Mesenchymal stem cell (in vitro differentiated cells and primary cell): Measurements from ENCODE around the gene CAMK2D.
A peak's percentile ranks its signal among the peaks of the same experiment; 100 is the strongest.

Source experiments
- DNase-seq: peaks from one replicate; pipeline ENCODE4 v3.0.0-alpha.2; 2013
- H2AFZ ChIP-seq: one replicate; pipeline ENCODE4 v1.6.1; 2013; ENCODE audit warnings: low read depth, mild to moderate bottlenecking, control low read depth, inconsistent platforms, low read length, moderate library complexity
- H2AK5ac ChIP-seq: 2 replicates; pipeline ENCODE4 v1.6.1; 2013; ENCODE audit warnings: low read length, moderate library complexity, mild to moderate bottlenecking, inconsistent platforms; ENCODE audit not compliant: severe bottlenecking
- H2BK120ac ChIP-seq: one replicate; pipeline ENCODE4 v1.6.1; 2013; ENCODE audit warnings: low read depth, mild to moderate bottlenecking, inconsistent platforms, low read length, moderate library complexity
- H2BK12ac ChIP-seq, 2 experiments: one replicate each; pipeline ENCODE4 v1.6.1; 2013; ENCODE audit warnings: inconsistent platforms in 2 of 2, low read length in 2 of 2, mild to moderate bottlenecking in 2 of 2, moderate library complexity in 2 of 2, control low read depth in 1 of 2
- H2BK15ac ChIP-seq: one replicate; pipeline ENCODE4 v1.6.1; 2013; ENCODE audit warnings: mild to moderate bottlenecking, low read depth, inconsistent platforms; ENCODE audit not compliant: poor library complexity, severe bottlenecking
- H2BK5ac ChIP-seq: 2 replicates; pipeline ENCODE4 v1.6.1; 2013; ENCODE audit warnings: low read depth, mild to moderate bottlenecking, low read length, control low read depth, inconsistent platforms; ENCODE audit not compliant: poor library complexity, severe bottlenecking
- H3K14ac ChIP-seq, 2 experiments: one replicate each; pipeline ENCODE4 v1.6.1; 2013; ENCODE audit warnings: inconsistent platforms in 2 of 2, low read length in 2 of 2, control low read depth in 1 of 2, mild to moderate bottlenecking in 1 of 2, moderate library complexity in 1 of 2
- H3K18ac ChIP-seq, 2 experiments: one replicate each; pipeline ENCODE4 v1.6.1; 2013; ENCODE audit warnings: inconsistent platforms in 2 of 2, low read length in 2 of 2, control low read depth in 1 of 2, low read depth in 1 of 2, mild to moderate bottlenecking in 1 of 2
- H3K23ac ChIP-seq, 2 experiments: one replicate each; pipeline ENCODE4 v1.6.1; 2013; ENCODE audit warnings: inconsistent platforms in 2 of 2, low read length in 2 of 2, mild to moderate bottlenecking in 2 of 2, moderate library complexity in 2 of 2, control low read depth in 1 of 2
- H3K27ac ChIP-seq: 2 replicates; pipeline ENCODE4 v1.5.1; 2013; ENCODE audit warnings: mild to moderate bottlenecking, moderate library complexity, low read length, control low read depth, inconsistent platforms; ENCODE audit not compliant: poor library complexity, severe bottlenecking
- H3K27me3 ChIP-seq, 2 experiments: 2 replicates each; pipeline versions ENCODE4 v1.6.1 to v1.7.0; 2013; ENCODE audit warnings: low read length in 2 of 2, mild to moderate bottlenecking in 2 of 2, moderate library complexity in 2 of 2, control low read depth in 1 of 2, inconsistent platforms in 1 of 2; ENCODE audit not compliant: control insufficient read depth in 1 of 2, insufficient read depth in 1 of 2
- H3K36me3 ChIP-seq, 2 experiments: 2 replicates each; pipeline versions ENCODE4 v1.6.1 to v1.7.0; 2013; ENCODE audit warnings: low read length in 2 of 2, control low read depth in 1 of 2, inconsistent platforms in 1 of 2, low read depth in 1 of 2, mild to moderate bottlenecking in 1 of 2; ENCODE audit not compliant: insufficient read depth in 2 of 2, control insufficient read depth in 1 of 2
- H3K4ac ChIP-seq, 2 experiments: one replicate each; pipeline ENCODE4 v1.6.1; 2013; ENCODE audit warnings: inconsistent platforms in 2 of 2, low read length in 2 of 2, mild to moderate bottlenecking in 2 of 2, moderate library complexity in 2 of 2, control low read depth in 1 of 2, low read depth in 1 of 2
- H3K4me1 ChIP-seq: 2 replicates; pipeline ENCODE4 v1.6.1; 2013; ENCODE audit warnings: low read depth, low read length, control low read depth; ENCODE audit not compliant: control insufficient read depth, insufficient read depth
- H3K4me2 ChIP-seq: 2 replicates; pipeline ENCODE4 v1.6.1; 2013; ENCODE audit warnings: low read length, mild to moderate bottlenecking, inconsistent platforms; ENCODE audit not compliant: poor library complexity, severe bottlenecking
- H3K4me3 ChIP-seq, 2 experiments: 2 replicates each; pipeline versions ENCODE4 v1.5.1 to v1.7.0; 2013; ENCODE audit warnings: low read length in 2 of 2, mild to moderate bottlenecking in 2 of 2, control low read depth in 1 of 2, low read depth in 1 of 2; ENCODE audit not compliant: insufficient read depth in 1 of 2
- H3K79me1 ChIP-seq: replicated peaks from 2 replicates; pipeline ENCODE4 v1.6.1; 2013; ENCODE audit warnings: mild to moderate bottlenecking, control low read depth, low read length, inconsistent platforms; ENCODE audit not compliant: poor library complexity, severe bottlenecking
- H3K9ac ChIP-seq: 2 replicates; pipeline ENCODE4 v1.7.0; 2013; ENCODE audit warnings: mild to moderate bottlenecking, low read length, moderate library complexity
- H3K9me3 ChIP-seq: 2 replicates; pipeline ENCODE4 v1.7.0; 2013; ENCODE audit warnings: mild to moderate bottlenecking, low read length; ENCODE audit not compliant: control insufficient read depth
- H4K8ac ChIP-seq: one replicate; pipeline ENCODE4 v1.6.1; 2013; ENCODE audit warnings: inconsistent platforms, mild to moderate bottlenecking, low read length, moderate library complexity
- H4K91ac ChIP-seq: one replicate; pipeline ENCODE4 v1.6.1; 2013; ENCODE audit warnings: mild to moderate bottlenecking, low read length, inconsistent platforms
- WGBS: methylation state at CpG from one replicate; pipeline ENCODE4 v1.1.7; 2013; ENCODE audit warnings: mixed read lengths; 5-methylcytosine and 5-hydroxymethylcytosine counted together

The CAMK2D gene

DNA sequence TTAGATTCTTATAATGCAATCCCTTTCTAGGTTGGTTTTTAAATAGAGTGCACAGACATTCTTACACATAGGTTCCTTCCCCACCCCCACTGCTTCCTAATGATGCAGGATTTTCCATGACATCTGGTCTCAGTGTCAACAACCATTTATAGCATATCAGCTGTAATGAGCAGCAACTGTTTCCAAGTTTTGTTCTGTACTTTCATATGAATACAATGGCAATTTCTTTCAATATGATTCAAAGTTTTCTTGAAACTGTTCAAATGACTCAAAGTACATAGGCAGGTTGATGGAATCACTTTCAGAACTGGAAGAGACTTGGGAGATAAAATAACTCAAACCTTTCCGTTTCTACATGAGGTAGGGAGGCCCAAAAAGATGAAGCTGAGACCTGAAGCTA is 220.7 kb downstream of the CAMK2D start:
- peaks cover 5% of the 10 kb centered on the region for H3K79me1 ChIP-seq
- H3K36me3 ChIP-seq = peaks cover 0 to 70% of the 10 kb centered on the region in 2 experiments
- H3K9ac ChIP-seq = no peak overlapping the region
- H3K4me3 ChIP-seq = no peak overlapping the region
- no peak overlapping the region for H2AFZ ChIP-seq
- no peak overlapping the region for H3K4me2 ChIP-seq
- H2AK5ac ChIP-seq = no peak overlapping the region
- H3K4ac ChIP-seq = no peak overlapping the region
- no peak overlapping the region for H2BK5ac ChIP-seq
- no peak overlapping the region for H3K23ac ChIP-seq
- peak; percentile 52 for DNase-seq
- H2BK15ac ChIP-seq = no peak overlapping the region
- 100% methylated on average over 1 of the region's 1 CpG for WGBS
- no peaks in the 10 kb centered on the region for H3K4me1 ChIP-seq
- no peak overlapping the region for H4K91ac ChIP-seq
- H3K27ac ChIP-seq = no peak overlapping the region
- no peaks in the 10 kb centered on the region for H3K9me3 ChIP-seq
- H2BK120ac ChIP-seq = no peak overlapping the region
- H2BK12ac ChIP-seq = no peak overlapping the region
- no peak overlapping the region for H3K14ac ChIP-seq
- no peak overlapping the region for H4K8ac ChIP-seq
- H3K27me3 ChIP-seq = no peaks in the 10 kb centered on the region
- no peak overlapping the region for H3K18ac ChIP-seq

GRCh38 chr4:113539408-113539807 is 222.1 kb downstream of the CAMK2D start:
- Histone ChIP-seq H3K4me1 (no peaks in the 10 kb centered on the region), H3K4ac (no peak overlapping the region), H2BK12ac (no peak overlapping the region), H2BK120ac (no peak overlapping the region), H3K36me3 (peaks cover 0 to 67% of the 10 kb centered on the region in 2 experiments), H3K14ac (no peak overlapping the region), H3K4me3 (no peak overlapping the region), H3K23ac (no peak overlapping the region), H2AK5ac (no peak overlapping the region), H3K9ac (peak overlapping the region; percentile 49), H3K27ac (peak overlapping the region; percentile 28), H4K91ac (no peak overlapping the region), H3K4me2 (no peak overlapping the region), H4K8ac (no peak overlapping the region), H3K79me1 (no peaks in the 10 kb centered on the region), H3K9me3 (no peaks in the 10 kb centered on the region), H3K18ac (no peak overlapping the region), H3K27me3 (no peaks in the 10 kb centered on the region), H2AFZ (no peak overlapping the region), H2BK15ac (no peak overlapping the region), H2BK5ac (no peak overlapping the region)
- 15% methylated on average over 2 of the region's 3 CpGs for WGBS
- peak; percentile 44 for DNase-seq

DNA sequence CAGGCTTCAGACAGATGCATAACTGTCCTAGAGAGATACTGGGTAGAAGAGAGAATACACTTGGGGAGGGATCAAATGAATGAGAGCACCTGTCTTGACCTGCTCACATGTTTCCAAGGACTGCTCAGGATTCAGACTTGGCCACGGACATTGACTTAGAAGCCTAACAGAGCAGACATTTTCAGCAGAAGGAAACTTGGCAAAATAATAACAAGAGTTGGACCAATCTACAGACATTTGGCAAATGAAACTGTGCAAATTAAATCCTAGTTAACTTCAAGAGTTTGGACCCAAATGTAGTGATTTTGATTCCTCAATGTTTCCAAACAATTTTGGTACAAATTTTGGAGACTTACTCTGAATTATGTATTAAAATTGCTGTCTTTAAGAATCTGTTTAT is 223.9 kb downstream of the CAMK2D start:
- Histone ChIP-seq H3K23ac (no peak overlapping the region), H3K79me1 (no peaks in the 10 kb centered on the region), H3K36me3 (peaks cover 0 to 72% of the 10 kb centered on the region in 2 experiments), H3K4me2 (no peak overlapping the region), H4K91ac (no peak overlapping the region), H3K27me3 (no peaks in the 10 kb centered on the region), H3K14ac (no peak overlapping the region), H3K4ac (no peak overlapping the region), H3K9ac (peak overlapping the region; percentile 20), H3K9me3 (no peaks in the 10 kb centered on the region), H2AK5ac (no peak overlapping the region), H4K8ac (no peak overlapping the region), H2BK12ac (no peak overlapping the region), H3K18ac (no peak overlapping the region), H2BK15ac (no peak overlapping the region), H2BK120ac (no peak overlapping the region), H3K27ac (no peak overlapping the region), H3K4me3 (no peak overlapping the region), H3K4me1 (no peaks in the 10 kb centered on the region), H2BK5ac (no peak overlapping the region), H2AFZ (no peak overlapping the region)
- 83% methylated on average over 1 of the region's 1 CpG for WGBS
- no peak for DNase-seq

DNA sequence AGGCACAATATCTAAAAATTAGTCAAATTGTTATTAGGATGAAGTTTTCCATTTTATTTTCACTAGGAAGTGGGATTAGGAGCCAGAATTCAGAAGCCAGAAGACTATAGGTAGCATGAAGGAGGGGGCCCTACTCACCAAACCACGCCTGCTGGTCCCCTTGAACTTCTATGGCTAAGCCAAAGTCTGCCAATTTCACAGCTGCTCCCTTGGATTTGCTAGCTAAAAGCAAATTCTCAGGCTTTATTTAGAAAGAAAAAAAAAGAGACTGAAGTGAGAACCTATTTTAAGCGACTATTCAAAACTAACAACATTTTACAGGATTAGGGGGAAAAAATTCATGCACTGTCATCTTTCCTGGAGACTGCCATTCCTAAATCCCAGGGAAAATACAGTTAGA is 224.3 kb downstream of the CAMK2D start:
- Histone ChIP-seq H2BK12ac (no peak overlapping the region), H3K18ac (no peak overlapping the region), H3K79me1 (no peaks in the 10 kb centered on the region), H3K9ac (peak overlapping the region; percentile 20), H2AFZ (no peak overlapping the region), H3K14ac (no peak overlapping the region), H3K27me3 (no peaks in the 10 kb centered on the region), H2BK5ac (no peak overlapping the region), H2BK120ac (no peak overlapping the region), H2BK15ac (no peak overlapping the region), H3K4me2 (no peak overlapping the region), H3K4me1 (no peaks in the 10 kb centered on the region), H3K4ac (no peak overlapping the region), H3K36me3 (peaks cover 0 to 77% of the 10 kb centered on the region in 2 experiments), H3K9me3 (no peaks in the 10 kb centered on the region), H3K4me3 (no peak overlapping the region), H3K23ac (no peak overlapping the region), H2AK5ac (no peak overlapping the region), H4K8ac (no peak overlapping the region), H4K91ac (no peak overlapping the region), H3K27ac (no peak overlapping the region)
- WGBS = 100% methylated on average over 1 of the region's 2 CpGs
- DNase-seq = no peak
